Hepatocyte (in vitro differentiated cells): ENCODE data around the gene IL23R. TPM values are rescaled to one million over a fixed set of nuclear protein-coding genes. Genes with fewer than 3 reads are reported as not detected.

Source experiments
- DNase-seq: peaks from one replicate; pipeline ENCODE4 v3.0.0-alpha.2; 2016; ENCODE audit warnings: low spot score
- H2AFZ ChIP-seq: fragments of 200-600 bp; sonication (generic); 2 replicates; pipeline ENCODE4 v1.6.0; 2016; ENCODE audit warnings: antibody characterized with exemption, mild to moderate bottlenecking
- H3K27ac ChIP-seq: fragments of 200-600 bp; sonication (generic); 2 replicates; pipeline ENCODE4 v1.5.1; 2016; ENCODE audit warnings: mild to moderate bottlenecking
- H3K27me3 ChIP-seq: fragments of 200-600 bp; sonication (generic); 2 replicates; pipeline ENCODE4 v1.6.1; 2016
- H3K36me3 ChIP-seq: fragments of 200-600 bp; sonication (generic); replicated peaks from 2 replicates; pipeline ENCODE4 v1.5.1; 2016; ENCODE audit warnings: low read depth; ENCODE audit not compliant: insufficient read depth
- H3K4me1 ChIP-seq: fragments of 200-600 bp; sonication (generic); 2 replicates; pipeline ENCODE4 v1.5.1; 2016; ENCODE audit warnings: mild to moderate bottlenecking, moderate library complexity; ENCODE audit not compliant: insufficient read depth
- H3K4me2 ChIP-seq: fragments of 200-600 bp; sonication (generic); 2 replicates; pipeline ENCODE4 v1.6.0; 2016
- H3K4me3 ChIP-seq: fragments of 200-600 bp; sonication (generic); 2 replicates; pipeline ENCODE4 v1.5.1; 2016; ENCODE audit warnings: mild to moderate bottlenecking
- H3K79me2 ChIP-seq: fragments of 200-600 bp; sonication (generic); 2 replicates; pipeline ENCODE4 v1.6.0; 2017; ENCODE audit warnings: mild to moderate bottlenecking
- H3K9me2 ChIP-seq: fragments of 200-600 bp; sonication (generic); replicated peaks from 2 replicates; pipeline ENCODE4 v1.6.0; 2017; ENCODE audit warnings: mild to moderate bottlenecking; ENCODE audit not compliant: insufficient read depth
- H3K9me3 ChIP-seq: fragments of 200-600 bp; sonication (generic); 2 replicates; pipeline ENCODE4 v1.5.1; 2016; ENCODE audit warnings: low read depth, mild to moderate bottlenecking
- H4K20me1 ChIP-seq: fragments of 200-600 bp; sonication (generic); 2 replicates; pipeline ENCODE4 v1.6.0; 2016; ENCODE audit warnings: mild to moderate bottlenecking; ENCODE audit not compliant: insufficient read depth, poor library complexity, severe bottlenecking
- CTCF ChIP-seq: fragments of 200-600 bp; sonication (generic); IDR thresholded peaks from 2 replicates; pipeline ENCODE4 v1.5.1; 2016; ENCODE audit warnings: antibody characterized with exemption, mild to moderate bottlenecking; ENCODE audit not compliant: poor library complexity
- EZH2 ChIP-seq: fragments of 200-600 bp; sonication (generic); IDR thresholded peaks from 2 replicates; pipeline ENCODE4 v1.6.1; 2016; ENCODE audit warnings: antibody characterized with exemption, mild to moderate bottlenecking, borderline replicate concordance
- EZH2phosphoT487 ChIP-seq: fragments of 200-600 bp; sonication (generic); IDR thresholded peaks from one replicate; pipeline ENCODE4 v1.6.1; 2018; ENCODE audit warnings: antibody characterized with exemption, mild to moderate bottlenecking, low read depth, moderate library complexity; ENCODE audit not compliant: unreplicated experiment, severe bottlenecking
- WGBS: methylation state at CpG from one replicate; pipeline ENCODE4 v1.1.6; 2016; ENCODE audit warnings: low lambda C conversion rate; ENCODE audit errors: missing lambda C conversion rate; 5-methylcytosine and 5-hydroxymethylcytosine counted together
- polyA plus RNA-seq: library from polyadenylated mRNA; unstranded; fragments of >200 nt; fragmentation: Nextera tagmentation; extraction: Ambion mirVana; gene quantifications from 2 replicates; pipeline ENCODE4 v1.2.1, GENCODE V29; 2016
- total RNA-seq: library from RNA; depleted of rRNA; stranded (reverse); fragments of >200 nt; gene quantifications from 2 replicates; pipeline ENCODE4 v1.2.3, GENCODE V29; 2014

IL23R gene
- total and polyA plus RNA-seq, 2 experiments from 2014 or later: 0.20 TPM; not detected in 1

- no peak overlapping the region for H2AFZ ChIP-seq
Observed at GRCh38 chr1:67190942-67191341, 24.7 kb downstream of the IL23R start.

GRCh38 chr1:67191668-67192520 is 25.6 kb downstream of the IL23R start:
- H3K27ac ChIP-seq: no peak overlapping the region
- H4K20me1 ChIP-seq: no peaks in the 10 kb centered on the region
- DNase-seq: peak; percentile 6
- H3K36me3 ChIP-seq: no peaks in the 10 kb centered on the region
- H3K9me2 ChIP-seq: no peaks in the 10 kb centered on the region
- no peaks in the 10 kb centered on the region for H3K27me3 ChIP-seq
- TF ChIP-seq EZH2phosphoT487 (no peak), EZH2 (no peak), CTCF (no peak)
- H3K9me3 ChIP-seq: no peaks in the 10 kb centered on the region
- H3K79me2 ChIP-seq: no peaks in the 10 kb centered on the region
- 54% methylated on average over 2 of the region's 2 CpGs for WGBS
- no peak overlapping the region for H3K4me3 ChIP-seq
- H3K4me2 ChIP-seq: no peak overlapping the region
- H3K4me1 ChIP-seq: no peaks in the 10 kb centered on the region
- no peak overlapping the region for H2AFZ ChIP-seq

More at GRCh38 chr1:67190942-67191341, 24.7 kb downstream of the IL23R start:
- 89% methylated on average over 2 of the region's 2 CpGs for WGBS
- Histone ChIP-seq H4K20me1 (no peaks in the 10 kb centered on the region), H3K9me3 (no peaks in the 10 kb centered on the region), H3K4me3 (no peak overlapping the region), H3K27me3 (no peaks in the 10 kb centered on the region), H3K27ac (no peak overlapping the region), H3K79me2 (no peaks in the 10 kb centered on the region), H3K4me2 (no peak overlapping the region), H3K4me1 (no peaks in the 10 kb centered on the region), H3K9me2 (no peaks in the 10 kb centered on the region), H3K36me3 (no peaks in the 10 kb centered on the region)
- TF ChIP-seq EZH2phosphoT487 (no peak), EZH2 (no peak), CTCF (no peak)
- no peak for DNase-seq

GRCh38 chr1:67192902-67193301 is 26.6 kb downstream of the IL23R start:
- TF ChIP-seq EZH2 (no peak), CTCF (no peak), EZH2phosphoT487 (no peak)
- WGBS: 100% methylated on average over 1 of the region's 1 CpG
- no peaks in the 10 kb centered on the region for H3K36me3 ChIP-seq

More at GRCh38 chr1:67192902-67193301, 26.6 kb downstream of the IL23R start:
- Histone ChIP-seq H3K9me3 (no peaks in the 10 kb centered on the region), H2AFZ (no peak overlapping the region), H3K4me2 (no peak overlapping the region), H3K4me3 (no peak overlapping the region), H3K27me3 (no peaks in the 10 kb centered on the region), H3K9me2 (no peaks in the 10 kb centered on the region), H4K20me1 (no peaks in the 10 kb centered on the region), H3K27ac (no peak overlapping the region), H3K79me2 (no peaks in the 10 kb centered on the region), H3K4me1 (no peaks in the 10 kb centered on the region)
- DNase-seq: no peak
